HG03025 (cell line): ENCODE measurements around the gene EOLA2.
"Not testable (repeated sequence)": the region's sequence is repeated elsewhere in the genome, so short reads cannot be mapped to it uniquely, and the experiment has no call there.

Experiments
- ATAC-seq: cut with Tn5 transposase; IDR thresholded peaks from one replicate; pipeline ENCODE4 v1.9.1; 2021; ENCODE audit warnings: mild to moderate bottlenecking, moderate library complexity; ENCODE audit not compliant: unreplicated experiment, low FRiP score

EOLA2 gene

DNA sequence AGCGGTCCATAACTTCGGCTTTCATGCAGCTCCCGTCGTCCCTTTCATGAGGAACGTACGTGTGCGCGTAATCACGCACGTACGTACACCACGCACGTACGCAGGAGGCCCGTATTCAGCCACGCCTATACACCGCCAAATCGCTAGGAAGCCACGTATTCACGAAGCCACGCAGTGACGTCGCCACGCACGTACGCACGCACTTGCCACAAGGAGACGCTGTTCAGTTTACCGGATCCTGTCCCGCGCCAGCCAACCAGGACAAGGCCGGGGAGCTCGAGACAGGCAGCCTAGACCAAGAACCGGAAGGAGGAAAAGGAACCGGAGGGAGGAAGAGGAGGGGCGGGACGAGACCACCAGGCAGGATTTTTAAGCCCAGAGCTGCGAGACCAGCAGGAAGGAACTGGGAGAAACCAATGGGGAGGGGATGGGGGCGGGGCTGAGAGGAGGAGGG is at the start of gene EOLA2:
Gene EOLA2, minus strand, starts transcription at position 65 of the 454 bp plus-strand sequence. CDS start 4,617 bp downstream, outside the sequence.
- peak; percentile 69 for ATAC-seq

DNA sequence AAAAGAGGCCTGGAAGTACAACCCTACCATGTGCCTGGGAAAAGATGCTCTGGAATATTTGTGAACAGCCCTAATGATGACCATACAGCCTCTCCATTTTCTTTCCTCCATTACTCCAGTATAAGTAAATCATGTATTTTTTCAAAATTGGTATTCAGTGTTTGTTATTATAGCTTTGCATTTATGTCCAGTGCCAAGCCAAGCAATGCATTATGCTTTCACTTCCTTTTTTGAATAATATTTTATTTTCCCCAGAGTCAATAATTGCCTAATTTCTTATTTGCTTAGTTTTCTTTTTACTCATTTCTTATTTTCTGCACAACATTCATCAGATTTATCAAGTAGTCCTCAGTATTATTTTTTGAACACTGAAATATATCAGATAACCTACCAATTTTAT is 49.3 kb upstream of the EOLA2 start:
- ATAC-seq = no peak

DNA sequence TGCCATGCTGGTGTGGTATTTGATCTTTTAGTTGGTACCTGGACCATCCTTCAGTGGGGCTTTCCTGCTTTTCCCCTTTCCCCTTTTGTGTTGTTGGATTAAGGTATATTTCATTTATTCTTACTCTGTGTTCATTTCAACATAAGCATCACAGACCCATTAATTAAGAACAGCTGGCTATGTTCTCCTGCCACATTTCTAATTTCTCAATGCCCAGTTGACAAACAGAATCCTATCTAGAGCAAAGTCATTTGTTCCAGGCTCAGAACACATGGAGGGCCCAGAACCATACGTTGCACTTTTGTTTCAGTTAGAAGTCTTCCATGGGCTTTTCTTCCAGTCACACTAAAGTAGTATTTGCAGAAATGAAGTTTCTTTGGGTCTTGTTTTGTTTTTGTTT is 46.1 kb upstream of the EOLA2 start:
- no peak for ATAC-seq

GRCh38 chrX:149982310-149982709 is 44.0 kb upstream of the EOLA2 start:
- no peak for ATAC-seq

DNA sequence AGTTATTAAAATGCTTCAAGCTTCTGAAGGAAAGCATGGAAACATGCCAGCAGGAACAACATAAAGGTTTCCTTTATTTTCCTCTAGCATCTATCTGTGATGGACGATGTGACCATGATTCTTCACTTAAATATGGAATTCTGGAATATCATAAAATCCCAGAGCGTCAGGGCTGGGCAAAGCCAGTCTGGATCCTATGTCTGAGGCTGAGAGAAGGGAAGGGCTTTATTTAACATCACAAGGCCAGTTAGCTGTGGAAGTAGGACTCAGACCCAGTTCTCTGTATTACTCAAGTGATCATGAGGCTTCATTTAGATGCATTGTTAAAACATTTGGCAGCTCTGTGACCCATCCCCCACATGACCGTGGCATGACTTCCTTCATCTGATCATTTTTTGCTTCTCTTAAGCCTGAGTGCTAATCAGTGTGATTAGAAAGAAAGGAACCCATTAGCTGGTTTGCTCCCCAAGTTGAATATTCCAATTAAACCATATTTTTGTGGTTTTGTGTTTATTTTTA is 40.9 kb upstream of the EOLA2 start:
- ATAC-seq = no peak

GRCh38 chrX:149962859-149963757 is 24.8 kb upstream of the EOLA2 start:
- no peak for ATAC-seq

DNA sequence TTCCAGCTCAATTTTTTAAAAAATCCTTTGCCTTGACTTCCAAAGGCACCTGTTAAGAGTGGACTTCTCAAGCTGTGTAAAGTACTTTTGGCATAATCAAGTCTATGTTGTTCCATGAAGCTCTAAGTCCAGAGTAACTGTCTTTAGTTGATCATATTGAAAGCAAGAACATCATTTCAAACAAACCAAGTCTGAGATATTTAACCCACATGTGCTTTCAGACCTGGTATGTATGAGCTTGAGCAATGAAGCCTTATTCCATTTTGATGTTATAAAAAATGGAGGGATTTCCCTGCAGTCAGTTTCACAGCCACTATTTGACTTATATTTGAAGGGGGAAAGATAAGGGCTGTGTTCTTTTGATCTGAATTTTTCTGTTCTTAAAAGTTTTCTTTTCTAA is 23.7 kb upstream of the EOLA2 start:
- no peak for ATAC-seq

- no peak for ATAC-seq
These were observed 23.3 kb upstream of the EOLA2 start for GRCh38 chrX:149961572-149961971.

DNA sequence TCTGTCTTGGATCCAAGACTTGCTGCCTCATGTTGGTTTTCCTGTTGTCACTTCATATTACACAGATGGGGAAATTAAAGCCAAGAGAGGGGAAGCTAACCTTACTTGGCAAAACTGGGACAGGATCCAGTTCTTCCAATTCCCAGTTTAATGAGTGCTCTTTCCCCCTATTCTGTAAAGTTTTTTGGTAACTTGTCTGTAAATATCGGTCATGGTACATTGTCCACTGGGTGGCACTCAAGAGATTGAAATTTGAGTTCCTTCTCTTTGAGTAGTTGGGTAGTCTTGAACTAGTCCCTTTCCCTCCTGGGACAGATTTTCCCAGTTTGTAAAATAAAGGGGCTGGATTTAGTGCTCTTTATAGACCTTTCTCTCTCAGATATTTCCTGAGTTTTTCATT is 12.4 kb upstream of the EOLA2 start:
- no peak for ATAC-seq

GRCh38 chrX:149949743-149950436 is 11.6 kb upstream of the EOLA2 start:
- no peak for ATAC-seq

DNA sequence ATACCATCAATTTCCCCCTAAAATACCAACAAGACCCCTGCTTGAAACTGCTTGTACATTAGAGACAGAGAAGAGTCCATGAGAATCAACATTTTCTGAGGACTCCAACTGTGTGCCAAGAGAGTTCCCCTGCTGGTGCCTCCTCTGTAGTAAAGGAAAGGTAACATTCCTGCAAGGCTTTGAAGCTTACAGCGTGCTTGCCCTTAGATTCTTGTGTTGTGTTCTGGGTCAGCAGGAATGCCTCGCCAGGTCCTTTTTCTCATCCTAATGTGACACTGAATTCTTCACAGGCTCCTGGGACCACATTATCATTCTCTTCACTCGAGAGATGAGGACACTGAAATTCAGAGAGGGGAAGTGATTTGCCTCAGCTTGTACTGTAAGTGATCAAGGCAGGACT is 9.7 kb upstream of the EOLA2 start:
- no peak for ATAC-seq

- not testable (repeated sequence) for ATAC-seq
These were observed 8.6 kb upstream of the EOLA2 start for GRCh38 chrX:149946932-149947331.

- not testable (repeated sequence) for ATAC-seq
These were observed 7.5 kb upstream of the EOLA2 start for GRCh38 chrX:149945820-149946219.

DNA sequence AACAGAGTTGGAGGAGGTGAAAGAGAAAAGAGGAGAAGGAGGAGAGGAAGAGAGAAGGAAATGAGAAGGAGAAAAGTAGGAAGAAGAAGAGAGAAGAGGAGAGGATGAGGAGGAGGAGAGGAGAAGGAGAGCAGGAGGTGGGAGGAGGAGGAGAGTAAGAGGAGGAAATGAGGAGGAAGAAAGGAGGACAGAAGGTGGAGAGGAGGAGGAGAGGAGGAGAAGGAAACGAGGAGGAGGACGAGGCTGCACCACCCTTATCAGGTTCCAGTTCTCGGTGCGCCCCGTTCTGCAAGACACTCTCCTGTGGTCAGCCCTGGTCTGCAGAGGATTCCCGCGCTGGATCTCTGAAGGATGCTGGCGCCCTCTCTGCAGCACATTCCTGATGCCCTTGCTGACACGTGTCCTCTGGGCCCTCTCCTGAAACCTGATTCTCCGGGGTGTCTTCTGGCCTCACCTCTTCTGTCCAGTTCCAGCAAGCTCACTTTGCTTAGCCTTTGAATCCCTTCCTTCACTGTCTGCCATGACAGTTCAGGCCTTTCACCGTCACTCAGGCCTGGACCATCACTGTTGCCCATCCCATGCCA is 6.9 kb upstream of the EOLA2 start:
- ATAC-seq = not testable (repeated sequence)

GRCh38 chrX:149940674-149941024 is 2.4 kb upstream of the EOLA2 start:
- not testable (repeated sequence) for ATAC-seq

- peak; percentile 38 for ATAC-seq
These were observed 1.8 kb upstream of the EOLA2 start for GRCh38 chrX:149939905-149940673.

DNA sequence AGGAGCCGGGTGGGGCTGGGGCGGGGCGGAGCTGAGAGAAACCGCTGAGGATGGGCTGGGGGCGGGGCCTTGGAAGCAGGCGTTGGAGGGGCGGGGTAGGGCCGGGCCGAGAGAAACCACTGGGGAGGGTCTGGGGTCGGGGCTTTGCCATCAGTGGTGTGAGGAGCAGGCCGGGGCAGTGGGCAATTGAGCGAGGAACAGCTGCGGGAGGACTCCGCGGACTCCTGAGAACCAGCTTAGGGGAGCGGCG is 1.3 kb upstream of the EOLA2 start:
- ATAC-seq = peak; percentile 12

DNA sequence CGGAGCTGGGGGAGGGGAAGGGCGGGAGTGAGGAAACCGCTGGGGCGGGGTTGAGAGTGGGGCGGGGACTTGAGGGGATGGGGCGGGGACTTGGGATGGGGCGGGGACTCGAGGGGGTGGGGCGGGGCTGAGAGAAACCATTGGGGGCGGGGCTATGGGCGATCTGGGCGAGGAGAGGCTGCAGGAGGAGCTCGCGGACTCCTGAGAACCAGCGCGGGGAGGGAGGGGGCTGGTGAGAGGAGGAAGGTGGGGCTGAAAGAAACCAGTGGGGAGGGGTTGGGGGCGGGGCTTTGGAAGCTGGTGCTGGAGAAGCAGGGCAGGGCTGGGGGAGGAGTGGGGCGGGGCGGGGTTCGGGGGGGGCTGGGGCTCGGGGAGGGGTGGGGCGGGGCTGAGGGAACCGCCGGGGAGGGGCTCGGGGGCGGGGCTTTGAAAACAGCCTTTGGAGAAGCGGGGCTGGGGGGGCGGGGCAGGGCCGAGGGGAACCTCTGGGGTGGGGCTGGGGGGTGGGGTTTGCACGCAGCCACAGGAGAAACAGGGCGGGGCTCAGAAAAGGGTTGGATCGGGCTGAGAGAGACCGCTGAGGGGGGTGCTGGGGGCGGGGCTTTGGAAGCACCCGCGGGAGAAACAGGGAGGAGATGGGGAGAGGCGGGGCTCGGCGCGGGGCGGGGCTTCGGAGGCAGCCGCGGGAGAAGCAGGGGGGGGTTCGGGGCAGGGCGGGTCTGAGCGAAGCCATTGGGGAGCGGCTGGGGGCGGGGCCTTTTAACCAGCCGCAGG is 777 bp upstream of the EOLA2 start:
- peak; percentile 0 for ATAC-seq

DNA sequence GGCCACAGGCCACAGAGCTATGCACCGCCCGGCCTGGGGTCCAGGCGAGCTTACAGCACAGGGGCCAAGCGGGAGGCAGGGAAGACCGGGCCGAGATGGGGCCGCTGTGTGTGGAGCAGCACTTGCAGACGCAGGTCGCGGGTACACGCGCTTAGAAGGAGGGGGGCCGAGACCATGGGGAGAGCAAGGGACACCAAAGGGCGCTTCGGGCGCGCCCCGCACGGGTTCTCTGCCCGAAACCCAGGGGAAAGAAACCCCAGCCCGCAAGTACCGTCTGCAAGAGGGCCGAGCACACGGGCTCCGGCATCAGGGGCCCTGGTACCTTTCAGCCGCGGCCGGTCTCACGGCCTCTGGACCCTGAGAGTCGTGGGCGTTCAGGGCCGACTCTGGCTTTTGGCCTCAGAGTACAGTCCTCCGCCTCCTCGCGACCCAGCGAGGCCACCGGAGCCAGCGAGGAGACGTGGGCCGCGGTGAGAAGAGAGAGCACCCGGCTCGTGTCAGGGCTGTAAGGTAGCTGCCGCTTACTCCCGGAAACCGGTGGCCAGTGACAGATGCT is 342 bp downstream of the EOLA2 start:
- no peak for ATAC-seq

DNA sequence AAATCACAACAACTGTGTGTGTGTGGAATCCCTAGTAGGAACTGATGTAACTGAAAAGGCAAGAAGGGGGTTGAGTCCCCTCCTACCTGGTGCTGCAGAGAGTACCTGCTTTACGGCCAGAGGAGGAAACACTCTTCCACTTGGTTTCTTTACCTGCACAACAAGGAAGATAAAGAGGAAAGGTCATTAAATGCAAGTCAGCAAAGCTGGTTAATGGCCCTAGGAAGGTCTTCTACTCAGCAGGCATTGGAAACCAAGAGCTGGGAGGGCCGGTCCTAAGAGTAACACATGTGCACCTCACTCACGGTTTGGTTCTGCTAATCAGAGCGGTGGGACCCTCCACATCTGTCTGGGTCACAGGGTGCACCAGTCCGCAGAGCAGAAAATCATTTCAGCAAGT is 963 bp downstream of the EOLA2 start:
- not testable (repeated sequence) for ATAC-seq
